Activated CD4-positive, CD25-positive, alpha-beta regulatory T cell (primary cell): Measurements from ENCODE around the gene DCAF17.
"Not testable (repeated sequence)": the region's sequence is repeated elsewhere in the genome, so short reads cannot be mapped to it uniquely, and the experiment has no call there.

Experiments
- DNase-seq, 4 experiments: peaks; one replicate each; lab custom pipeline; 2025; lab: John Stamatoyannopoulos, UW

The DCAF17 gene

DNA sequence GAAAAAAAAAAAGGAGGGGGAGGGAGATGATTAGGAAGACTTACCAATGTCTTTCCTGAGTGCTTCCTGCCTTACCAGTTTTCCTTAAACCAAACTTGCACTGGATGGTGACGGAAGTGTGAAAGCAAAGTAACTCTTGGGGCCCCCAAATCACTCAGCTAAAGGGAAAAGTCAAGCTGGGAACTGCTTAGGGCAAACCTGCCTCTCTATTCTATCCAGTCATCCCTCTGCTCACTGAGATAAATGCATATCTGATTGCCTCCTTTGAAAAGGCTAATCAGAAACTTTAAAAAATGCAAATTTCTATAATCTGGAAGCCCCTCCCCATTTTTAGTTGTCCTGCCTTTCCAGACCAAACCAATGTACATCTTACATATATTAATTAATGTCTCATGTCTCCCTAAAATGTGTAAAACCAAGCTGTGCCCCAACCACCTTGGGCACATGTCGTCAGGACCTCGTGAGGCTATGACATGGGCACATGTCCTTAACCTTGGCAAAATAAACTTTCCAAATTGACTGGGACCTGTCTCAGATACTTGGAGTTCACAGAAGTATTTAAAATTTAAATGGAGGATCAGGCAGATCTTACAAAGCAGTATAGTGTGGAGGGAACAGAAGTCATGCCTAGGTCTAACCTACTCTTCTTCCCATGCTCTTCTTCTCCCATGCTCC, 81.0 kb downstream of the DCAF17 start:
- no peak for DNase-seq

- no peak for DNase-seq
Measured at GRCh38 chr2:171515672-171516298, 81.8 kb downstream of the DCAF17 start.

DNA sequence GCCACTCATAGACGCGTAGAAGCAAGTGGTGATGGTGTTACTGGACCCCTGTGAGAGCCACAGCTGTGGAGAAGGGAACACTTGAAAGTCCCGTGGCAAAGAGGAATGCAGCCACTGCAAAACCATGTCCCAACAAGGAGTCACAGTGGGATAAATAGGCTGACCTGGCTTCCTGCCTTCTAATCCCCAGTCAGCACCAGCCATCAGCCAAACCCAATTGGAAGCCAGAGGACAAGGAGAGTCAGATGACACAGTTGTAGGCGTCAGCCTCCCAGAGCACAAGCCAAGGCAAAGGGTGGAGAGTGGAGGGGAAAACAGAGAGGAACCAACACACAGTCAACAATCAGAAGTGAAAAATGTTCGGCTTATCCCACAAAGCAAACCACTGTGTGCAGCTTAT, 82.8 kb downstream of the DCAF17 start:
- DNase-seq = no peak

DNA sequence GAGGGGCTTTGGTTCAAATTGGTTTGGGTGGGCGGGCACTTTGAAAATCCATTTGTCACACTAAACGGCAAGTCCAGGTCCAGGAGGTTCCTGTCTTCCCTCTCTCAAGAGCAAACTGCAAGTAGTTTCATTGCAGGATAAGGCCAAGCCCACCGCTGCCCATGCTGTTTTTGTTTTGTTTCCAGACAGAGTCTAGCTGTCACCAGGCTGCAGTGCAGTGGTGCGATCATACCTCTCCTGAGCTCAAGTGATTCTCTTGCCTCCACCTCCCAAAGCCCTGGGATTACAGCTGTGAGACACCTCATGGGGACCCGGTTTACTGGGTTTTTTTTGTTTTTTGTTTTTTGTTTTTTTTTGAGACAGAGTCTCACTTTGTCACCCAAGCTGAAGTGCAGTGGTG, 86.4 kb downstream of the DCAF17 start:
- DNase-seq = no peak

DNA sequence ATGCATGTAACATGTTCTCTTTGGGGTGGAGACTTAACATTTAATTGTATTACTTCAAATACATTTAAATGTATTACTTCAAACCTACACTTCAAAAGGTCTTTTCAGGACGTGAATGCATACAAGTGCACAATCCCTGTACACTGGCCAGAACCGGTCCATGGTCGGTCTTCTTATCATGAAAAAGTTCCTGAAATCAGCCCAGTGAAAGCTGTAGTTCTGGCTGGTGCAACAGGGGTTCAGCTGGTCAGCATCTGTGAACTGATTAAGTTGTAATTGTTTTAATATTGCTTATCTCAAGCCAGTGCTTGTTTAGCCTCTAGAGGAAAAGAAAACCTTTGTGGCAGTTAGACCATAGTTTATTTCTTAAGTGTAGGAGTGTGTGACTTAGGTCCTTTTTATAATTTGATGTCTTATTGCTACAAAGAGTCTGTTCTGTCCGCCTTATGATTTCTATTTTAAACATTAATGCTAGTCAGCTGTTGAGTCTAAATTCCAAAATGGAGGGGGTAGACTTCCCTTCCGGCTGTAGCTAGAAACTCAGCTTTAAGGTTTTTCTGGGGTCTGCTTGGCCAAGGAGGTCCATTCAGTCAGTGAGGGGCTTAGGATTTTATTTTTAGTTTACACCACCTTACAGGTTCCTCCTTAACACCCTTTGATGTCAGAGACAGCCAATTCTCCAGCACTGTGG, 87.5 kb downstream of the DCAF17 start:
- DNase-seq = no peak

DNA sequence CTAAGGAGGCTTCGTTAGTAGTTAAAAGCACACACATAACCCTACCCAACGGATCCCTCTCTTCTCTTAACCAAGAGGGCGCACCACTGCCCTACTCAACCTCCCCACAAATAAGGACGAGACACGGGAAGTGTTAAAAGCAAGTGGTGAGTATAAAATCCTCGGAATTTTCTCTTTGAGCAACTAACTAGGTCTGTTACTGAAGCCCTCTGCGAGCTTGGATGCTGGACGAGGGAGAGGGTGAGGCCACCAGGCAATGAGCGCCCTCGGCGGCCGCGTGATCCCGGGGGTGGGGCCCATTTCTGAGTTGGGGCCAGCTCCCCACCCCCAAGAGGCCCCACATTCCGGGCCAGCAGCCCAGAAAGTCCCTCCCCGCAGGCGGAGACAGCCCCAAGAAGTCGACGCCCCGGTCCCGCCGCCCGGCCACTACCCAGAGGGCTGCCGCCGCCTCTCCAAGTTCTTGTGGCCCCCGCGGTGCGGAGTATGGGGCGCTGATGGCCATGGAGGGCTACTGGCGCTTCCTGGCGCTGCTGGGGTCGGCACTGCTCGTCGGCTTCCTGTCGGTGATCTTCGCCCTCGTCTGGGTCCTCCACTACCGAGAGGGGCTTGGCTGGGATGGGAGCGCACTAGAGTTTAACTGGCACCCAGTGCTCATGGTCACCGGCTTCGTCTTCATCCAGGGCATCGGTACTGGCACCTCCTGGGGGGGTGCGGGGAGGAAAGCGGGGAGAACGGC, 88.2 kb downstream of the DCAF17 start, which contains the start of gene CYBRD1:
TSS of gene CYBRD1 (plus strand) at position 423 of the 736 bp plus-strand sequence. CDS start at position 495, 72 bp downstream.
- DNase-seq = no peak

DNA sequence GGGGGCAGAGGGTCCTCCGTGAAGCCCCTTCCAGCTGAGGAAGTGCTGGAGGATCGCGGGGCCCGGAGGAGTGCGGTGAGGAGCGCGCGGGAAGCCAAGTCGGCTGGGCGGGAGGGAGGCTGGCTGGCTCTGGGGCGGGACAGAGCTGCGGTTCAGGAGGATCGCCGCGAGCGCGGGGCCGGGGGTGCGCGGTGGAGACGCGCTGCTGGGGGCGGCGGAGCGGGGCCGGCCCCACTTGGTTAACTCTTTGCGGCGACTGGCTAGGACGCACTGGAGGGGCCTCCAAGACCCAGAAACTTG, 88.7 kb downstream of the DCAF17 start:
- no peak for DNase-seq

- DNase-seq = no peak
Measured at GRCh38 chr2:171523088-171524017, 89.3 kb downstream of the DCAF17 start.

DNA sequence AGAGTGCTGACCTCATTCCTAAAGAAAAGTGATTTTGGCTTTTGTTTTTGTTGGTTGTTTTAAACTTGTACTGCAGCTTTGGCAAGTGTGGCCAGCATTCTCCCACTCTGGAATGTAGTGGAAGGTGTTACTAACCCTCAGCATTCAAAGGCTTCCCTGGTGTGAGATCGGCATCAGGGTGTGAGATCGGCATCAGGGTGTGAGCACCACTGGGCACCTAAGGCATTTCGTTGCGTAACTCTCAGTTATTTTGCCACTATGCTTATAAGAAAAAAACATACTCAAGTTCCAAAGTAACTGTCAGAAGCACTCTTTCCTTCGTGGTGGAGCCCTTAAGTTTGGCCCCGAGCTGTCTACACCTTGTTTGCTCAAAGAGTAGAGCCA, 90.0 kb downstream of the DCAF17 start:
- no peak for DNase-seq

- DNase-seq = no peak
Measured at GRCh38 chr2:171529914-171530313, 95.9 kb downstream of the DCAF17 start.

DNA sequence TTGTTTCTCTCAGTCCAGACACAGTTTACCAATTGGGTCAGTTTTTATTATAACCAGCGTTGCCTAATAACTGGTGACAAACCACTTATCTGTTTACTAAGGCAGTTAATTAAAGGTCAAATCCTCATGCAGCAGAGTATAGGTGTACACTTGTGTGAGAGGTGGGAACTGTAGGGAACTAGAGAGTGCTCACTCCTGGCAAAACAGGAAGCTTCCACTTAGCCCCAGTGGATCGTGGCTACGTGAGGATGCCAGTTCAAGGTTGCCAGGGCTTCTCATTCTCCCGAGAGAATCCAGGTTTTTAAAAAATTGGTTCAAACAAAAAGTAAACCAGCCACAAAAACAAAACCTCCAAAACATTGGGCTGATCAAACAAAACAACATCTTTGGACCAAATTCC, 96.4 kb downstream of the DCAF17 start:
- no peak for DNase-seq

DNA sequence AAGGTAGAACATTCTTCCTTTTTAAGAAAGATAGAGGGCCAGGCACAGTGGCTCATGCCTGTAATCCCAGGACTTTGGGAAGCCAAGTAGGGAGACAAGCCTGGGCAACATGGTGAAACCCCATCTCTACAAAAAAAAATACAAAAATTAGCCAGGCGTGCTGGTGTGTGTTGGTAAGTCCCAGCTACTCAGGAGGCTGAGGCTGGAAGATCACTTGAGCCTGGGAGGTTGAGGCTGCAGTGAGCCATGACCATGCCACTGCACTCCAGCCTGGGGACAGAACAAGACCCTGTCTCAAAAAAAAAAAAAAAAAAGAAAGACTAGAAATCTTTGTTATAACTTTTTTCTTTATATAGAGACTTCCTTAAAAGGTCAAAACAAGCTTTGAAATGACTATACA, 96.8 kb downstream of the DCAF17 start:
- DNase-seq = not testable (repeated sequence)

DNA sequence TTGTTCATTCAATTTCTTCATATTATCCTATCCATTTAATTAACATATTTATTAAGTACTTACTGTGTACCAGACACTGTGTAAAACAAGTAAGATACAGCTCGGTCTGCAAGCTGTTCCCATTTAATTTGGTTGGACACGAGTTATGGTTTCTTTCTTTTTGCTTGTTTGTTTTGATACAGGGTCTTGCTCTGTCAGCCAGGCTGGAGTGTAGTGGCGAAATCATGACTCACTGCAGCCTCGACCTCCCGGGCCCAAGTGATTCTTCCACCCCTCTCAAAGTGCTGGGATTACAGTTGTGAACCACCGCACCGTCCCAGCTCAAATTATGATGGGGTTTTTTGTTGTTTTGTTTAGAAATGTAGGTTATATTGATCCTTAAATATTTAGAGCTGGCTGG, 97.3 kb downstream of the DCAF17 start:
- no peak for DNase-seq

DNA sequence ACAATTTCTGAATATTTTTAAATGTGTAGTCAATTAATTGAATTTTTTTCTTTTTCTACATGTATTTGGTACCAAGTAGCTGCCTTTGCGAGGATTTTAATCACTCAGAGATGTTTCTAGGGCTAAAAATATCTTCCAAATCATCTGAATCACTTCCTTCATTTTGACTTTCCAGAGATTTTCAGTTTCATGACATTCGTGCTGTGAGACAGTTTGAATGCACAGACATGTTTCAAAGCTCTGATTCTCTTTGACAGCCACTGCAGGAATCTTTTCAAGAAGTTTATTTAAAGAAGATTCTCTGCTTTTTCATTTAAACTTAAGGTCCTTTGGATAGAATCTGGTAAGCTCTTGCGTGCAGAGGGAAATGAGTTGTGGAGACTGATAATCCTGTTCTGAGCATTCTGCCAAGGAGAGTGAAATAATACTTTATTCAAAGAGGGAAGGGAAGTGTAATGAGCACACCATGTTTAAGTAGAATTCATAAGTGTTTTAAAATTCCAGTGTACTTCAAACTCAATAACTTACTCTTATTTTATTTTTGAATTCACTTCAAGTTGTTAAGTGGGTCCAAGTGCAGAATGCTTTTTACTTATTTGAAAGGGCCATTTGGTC, 97.9 kb downstream of the DCAF17 start:
- no peak for DNase-seq

DNA sequence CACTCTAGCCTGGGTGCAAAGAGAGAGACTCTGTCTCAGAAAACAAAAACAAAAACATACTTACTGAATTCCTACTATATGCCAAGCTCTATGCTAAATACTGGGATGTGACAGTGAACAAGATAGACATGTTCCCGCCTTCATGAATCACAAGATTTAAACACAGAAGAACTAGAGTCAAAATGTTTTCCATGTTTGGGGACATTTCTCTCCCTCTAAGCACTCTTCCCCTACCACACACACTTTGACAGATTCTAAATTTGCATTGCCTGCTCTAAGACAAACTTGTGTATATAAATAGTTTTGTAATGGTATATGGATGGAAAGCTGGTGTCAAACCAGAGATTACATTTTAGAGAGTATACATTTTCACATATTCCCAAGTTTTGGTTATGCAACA, 99.3 kb downstream of the DCAF17 start:
- no peak for DNase-seq
